OCI-LY1 (cell line): ENCODE measurements around the gene CMTM7.

Experiments
- H2AFZ ChIP-seq: fragments of 200-600 bp; sonication (generic), shearing (Covaris generic); 2 replicates; pipeline ENCODE4 v1.6.0; 2014; ENCODE audit warnings: antibody characterized with exemption, mild to moderate bottlenecking, low read length
- H3F3A ChIP-seq: fragments of 200-600 bp; sonication (generic), shearing (Covaris generic); 2 replicates; pipeline ENCODE4 v1.6.0; 2014; ENCODE audit warnings: mild to moderate bottlenecking, antibody characterized with exemption, low read length, moderate library complexity; ENCODE audit not compliant: insufficient read depth
- H3K27ac ChIP-seq: fragments of 200-600 bp; sonication (generic); 2 replicates; pipeline ENCODE4 v1.5.1; 2014; ENCODE audit warnings: low read length, mixed run types, mild to moderate bottlenecking, low read depth; ENCODE audit not compliant: poor library complexity, severe bottlenecking
- H3K27me3 ChIP-seq: fragments of 200-600 bp; sonication (generic); 2 replicates; pipeline ENCODE4 v1.6.0; 2014; ENCODE audit warnings: antibody characterized with exemption, mild to moderate bottlenecking, low read length, moderate library complexity; ENCODE audit not compliant: insufficient read depth
- H3K36me3 ChIP-seq: fragments of 200-600 bp; sonication (generic); 2 replicates; pipeline ENCODE4 v1.6.1; 2014; ENCODE audit warnings: mild to moderate bottlenecking, antibody characterized with exemption, low read length, moderate library complexity, mixed read lengths; ENCODE audit not compliant: insufficient read depth
- H3K4me1 ChIP-seq: fragments of 200-600 bp; sonication (generic); 2 replicates; pipeline ENCODE4 v1.5.1; 2014; ENCODE audit warnings: mild to moderate bottlenecking, low read length, moderate library complexity; ENCODE audit not compliant: insufficient read depth, severe bottlenecking
- H3K4me2 ChIP-seq: fragments of 200-600 bp; sonication (generic), shearing (Covaris generic); 2 replicates; pipeline ENCODE4 v1.6.1; 2014; ENCODE audit warnings: low read length
- H3K4me3 ChIP-seq: fragments of 200-600 bp; sonication (generic); 2 replicates; pipeline ENCODE4 v1.5.1; 2014; ENCODE audit warnings: low read length, low read depth, mild to moderate bottlenecking, mixed read lengths; ENCODE audit not compliant: poor library complexity, severe bottlenecking
- H3K79me2 ChIP-seq: fragments of 200-600 bp; shearing (Covaris generic); 2 replicates; pipeline ENCODE4 v1.6.1; 2016; ENCODE audit warnings: mixed run types, low read length, mixed read lengths; ENCODE audit not compliant: insufficient read depth
- H3K9ac ChIP-seq: fragments of 200-600 bp; sonication (generic), shearing (Covaris generic); 2 replicates; pipeline ENCODE4 v1.6.1; 2014; ENCODE audit warnings: mild to moderate bottlenecking, low read length, mixed read lengths
- H3K9me2 ChIP-seq: fragments of 200-600 bp; sonication (generic), shearing (Covaris generic); 2 replicates; pipeline ENCODE4 v1.6.1; 2014; ENCODE audit warnings: low read depth, mild to moderate bottlenecking, low read length, mixed read lengths
- H3K9me3 ChIP-seq: fragments of 200-600 bp; shearing (Covaris generic); 2 replicates; pipeline ENCODE4 v1.6.1; 2014; ENCODE audit warnings: low read length, mixed read lengths
- H4K20me1 ChIP-seq: fragments of 200-600 bp; sonication (generic), shearing (Covaris generic); 2 replicates; pipeline ENCODE4 v1.6.0; 2016; ENCODE audit warnings: mild to moderate bottlenecking, low read length; ENCODE audit not compliant: insufficient read depth
- EZH2 ChIP-seq: fragments of 200-600 bp; sonication (generic), shearing (Covaris generic); IDR thresholded peaks from 2 replicates; pipeline ENCODE4 v1.8.0; 2017; ENCODE audit warnings: borderline replicate concordance, mixed run types, mild to moderate bottlenecking, antibody characterized with exemption, low read length, moderate library complexity, mixed read lengths
- TF ChIP-seq, protein P1 (sequence below): fragments of 200-600 bp; sonication (generic), shearing (Covaris generic); IDR thresholded peaks from 2 replicates; pipeline ENCODE4 v1.5.1; 2017; ENCODE audit warnings: mild to moderate bottlenecking, antibody characterized with exemption, low read length, moderate library complexity, mixed read lengths

The CMTM7 gene

DNA sequence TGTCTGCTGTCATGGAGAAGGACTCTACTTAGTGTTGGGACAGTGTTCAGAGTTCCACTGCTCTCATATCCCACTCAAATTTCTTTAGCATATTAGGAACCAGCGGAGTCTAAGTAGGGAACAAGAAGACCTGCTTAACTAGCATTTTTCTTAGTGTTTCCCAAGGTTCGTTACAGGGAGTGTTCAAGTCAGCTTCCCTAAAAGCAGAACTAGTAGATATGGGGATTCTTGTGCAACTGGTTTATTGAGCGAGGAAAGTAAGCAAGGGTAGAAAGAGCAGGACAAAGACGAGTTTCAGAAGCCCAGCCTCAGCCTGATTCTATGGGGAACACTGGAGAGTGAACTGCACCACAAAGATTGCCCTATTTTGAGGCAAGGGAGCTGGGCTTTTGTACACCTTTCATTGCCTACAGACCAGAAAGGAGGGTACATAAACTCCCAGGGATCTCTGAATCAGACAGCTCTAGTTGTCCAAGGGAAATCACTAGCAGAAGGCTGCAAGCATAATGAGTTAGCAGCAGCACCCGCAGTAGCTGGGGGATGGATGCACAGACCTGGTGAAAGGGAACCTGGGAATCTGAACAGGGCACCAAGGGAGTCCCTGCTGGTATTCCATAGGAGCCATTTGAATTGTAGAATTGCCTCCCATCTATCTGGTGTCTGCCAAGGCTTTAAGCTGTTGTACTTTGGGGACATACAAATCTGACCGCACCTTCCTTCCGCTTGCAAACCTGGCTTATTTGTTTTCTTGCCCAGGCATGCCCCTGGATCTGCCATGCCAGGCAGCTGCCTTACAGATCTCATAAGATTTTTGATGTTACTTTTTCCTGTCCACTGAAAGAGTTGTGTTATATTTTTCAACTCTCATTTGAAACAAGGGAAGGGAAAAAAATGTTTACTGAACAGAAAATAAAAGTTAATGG lies 15.1 kb downstream of the CMTM7 start:
- no peaks in the 10 kb centered on the region for H3K36me3 ChIP-seq

GRCh38 chr3:32410367-32411246 lies 19.0 kb downstream of the CMTM7 start:
- Histone ChIP-seq H3F3A (no peaks in the 10 kb centered on the region), H3K27ac (peak overlapping the region; percentile 45), H3K79me2 (no peaks in the 10 kb centered on the region), H3K9me2 (no peaks in the 10 kb centered on the region), H4K20me1 (no peaks in the 10 kb centered on the region), H3K9me3 (no peaks in the 10 kb centered on the region), H3K4me2 (no peak overlapping the region), H3K36me3 (no peaks in the 10 kb centered on the region), H3K4me1 (peaks cover 57% of the 10 kb centered on the region), H3K27me3 (no peaks in the 10 kb centered on the region), H3K4me3 (no peak overlapping the region), H3K9ac (no peak overlapping the region), H2AFZ (no peak overlapping the region)
- TF ChIP-seq, protein P1, sequence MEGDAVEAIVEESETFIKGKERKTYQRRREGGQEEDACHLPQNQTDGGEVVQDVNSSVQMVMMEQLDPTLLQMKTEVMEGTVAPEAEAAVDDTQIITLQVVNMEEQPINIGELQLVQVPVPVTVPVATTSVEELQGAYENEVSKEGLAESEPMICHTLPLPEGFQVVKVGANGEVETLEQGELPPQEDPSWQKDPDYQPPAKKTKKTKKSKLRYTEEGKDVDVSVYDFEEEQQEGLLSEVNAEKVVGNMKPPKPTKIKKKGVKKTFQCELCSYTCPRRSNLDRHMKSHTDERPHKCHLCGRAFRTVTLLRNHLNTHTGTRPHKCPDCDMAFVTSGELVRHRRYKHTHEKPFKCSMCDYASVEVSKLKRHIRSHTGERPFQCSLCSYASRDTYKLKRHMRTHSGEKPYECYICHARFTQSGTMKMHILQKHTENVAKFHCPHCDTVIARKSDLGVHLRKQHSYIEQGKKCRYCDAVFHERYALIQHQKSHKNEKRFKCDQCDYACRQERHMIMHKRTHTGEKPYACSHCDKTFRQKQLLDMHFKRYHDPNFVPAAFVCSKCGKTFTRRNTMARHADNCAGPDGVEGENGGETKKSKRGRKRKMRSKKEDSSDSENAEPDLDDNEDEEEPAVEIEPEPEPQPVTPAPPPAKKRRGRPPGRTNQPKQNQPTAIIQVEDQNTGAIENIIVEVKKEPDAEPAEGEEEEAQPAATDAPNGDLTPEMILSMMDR = no peak
- TF ChIP-seq EZH2 = no peak

More for the DNA sequence above, 15.1 kb downstream of the CMTM7 start:
- no peaks in the 10 kb centered on the region for H4K20me1 ChIP-seq
- H3K9ac ChIP-seq = no peak overlapping the region
- TF ChIP-seq EZH2 = no peak
- TF ChIP-seq, protein P1 = no peak
- H3K4me3 ChIP-seq = no peak overlapping the region
- no peaks in the 10 kb centered on the region for H3F3A ChIP-seq
- peaks cover 3% of the 10 kb centered on the region; the same call in 1 of the 2 replicates for H3K79me2 ChIP-seq
- H3K27me3 ChIP-seq = no peaks in the 10 kb centered on the region
- H3K9me2 ChIP-seq = no peaks in the 10 kb centered on the region
- H3K9me3 ChIP-seq = no peaks in the 10 kb centered on the region
- H2AFZ ChIP-seq = no peak overlapping the region
- H3K27ac ChIP-seq = peak overlapping the region; percentile 20
- peaks cover 44% of the 10 kb centered on the region for H3K4me1 ChIP-seq
- H3K4me2 ChIP-seq = no peak overlapping the region

- no peaks in the 10 kb centered on the region for H3K27me3 ChIP-seq
- TF ChIP-seq, protein P1 = no peak
- no peak for TF ChIP-seq EZH2
- H3K27ac ChIP-seq = peak overlapping the region; percentile 20
- H3K9me3 ChIP-seq = no peaks in the 10 kb centered on the region
- no peak overlapping the region for H3K9ac ChIP-seq
- H3K4me2 ChIP-seq = no peak overlapping the region
- peaks cover 55% of the 10 kb centered on the region for H3K4me1 ChIP-seq
- no peak overlapping the region for H2AFZ ChIP-seq
- no peaks in the 10 kb centered on the region for H4K20me1 ChIP-seq
- H3K36me3 ChIP-seq = no peaks in the 10 kb centered on the region
- no peak overlapping the region for H3K4me3 ChIP-seq
- H3K9me2 ChIP-seq = no peaks in the 10 kb centered on the region
- H3F3A ChIP-seq = no peaks in the 10 kb centered on the region
- no peaks in the 10 kb centered on the region for H3K79me2 ChIP-seq
Observed at GRCh38 chr3:32411442-32411841, 19.8 kb downstream of the CMTM7 start.
